ENCODE data around the gene CABP2.

Gene CABP2

GRCh38 chr11:67470337-67471002 is 52.8 kb downstream of the CABP2 start:
- DNase-seq: no peak

- DNase-seq: no peak
These were observed 53.8 kb downstream of the CABP2 start for GRCh38 chr11:67469508-67469811.
